Activated CD4-positive, alpha-beta T cell treated with anti-CD3 and anti-CD28 coated beads for 36 hours (primary cell): ENCODE results near the gene ITGB3. TPM values are rescaled to one million over a fixed set of nuclear protein-coding genes. Genes with fewer than 3 reads are reported as not detected.

Experiments used
- ATAC-seq: fragments of 200-7000 bp; cut with Tn5 transposase; one replicate; pipeline ENCODE4 v1.10.0; 2021; ENCODE audit warnings: mild to moderate bottlenecking, moderate library complexity
- CTCF ChIA-PET: fragments of 350-600 bp; sonication (Branson Sonifier 250); formaldehyde crosslinking; loops from one replicate; lab custom pipeline; 2021; ENCODE audit warnings: antibody characterized with exemption; lab: Charles Lee
- POLR2A ChIA-PET: fragments of 350-600 bp; sonication (Branson Sonifier 250); formaldehyde crosslinking; loops from one replicate; lab custom pipeline; 2021; ENCODE audit warnings: antibody characterized with exemption, inconsistent platforms; lab: Charles Lee
- DNase-seq: peaks from one replicate; pipeline ENCODE4 v3.0.0-alpha.2; 2020
- H3K27ac Mint-ChIP-seq: one replicate; pipeline ENCODE4 v1.8.0; 2021; ENCODE audit warnings: mixed read lengths
- H3K27me3 Mint-ChIP-seq: one replicate; pipeline ENCODE4 v1.8.0; 2021; ENCODE audit warnings: mixed read lengths
- H3K36me3 Mint-ChIP-seq: one replicate; pipeline ENCODE4 v1.8.0; 2021; ENCODE audit warnings: low read depth, mixed read lengths
- H3K4me1 Mint-ChIP-seq: one replicate; pipeline ENCODE4 v1.8.0; 2021; ENCODE audit warnings: mixed read lengths
- H3K4me3 Mint-ChIP-seq: one replicate; pipeline ENCODE4 v1.8.0; 2021; ENCODE audit warnings: mild to moderate bottlenecking, moderate library complexity, mixed read lengths
- H3K9me3 Mint-ChIP-seq: one replicate; pipeline ENCODE4 v1.8.0; 2021; ENCODE audit warnings: low read depth, mixed read lengths
- intact Hi-C, 2 experiments: fragments of 100-400 bp; cut with DNase I in 1 of 2; cut with micrococcal nuclease in 1 of 2; formaldehyde crosslinking; loops; one replicate each; pipeline versions ENCODE4 v1.14.2 to v1.15.1; 2022 to 2024; cut with DNase I, micrococcal nuclease
- total RNA-seq, 2 experiments: library from RNA; stranded (reverse); gene quantifications; one replicate each; pipeline ENCODE4 v1.2.3, GENCODE V29; 2021

The ITGB3 gene
- total RNA-seq, 2 experiments from 2014 or later: 0.04 TPM; not detected in 1

DNA sequence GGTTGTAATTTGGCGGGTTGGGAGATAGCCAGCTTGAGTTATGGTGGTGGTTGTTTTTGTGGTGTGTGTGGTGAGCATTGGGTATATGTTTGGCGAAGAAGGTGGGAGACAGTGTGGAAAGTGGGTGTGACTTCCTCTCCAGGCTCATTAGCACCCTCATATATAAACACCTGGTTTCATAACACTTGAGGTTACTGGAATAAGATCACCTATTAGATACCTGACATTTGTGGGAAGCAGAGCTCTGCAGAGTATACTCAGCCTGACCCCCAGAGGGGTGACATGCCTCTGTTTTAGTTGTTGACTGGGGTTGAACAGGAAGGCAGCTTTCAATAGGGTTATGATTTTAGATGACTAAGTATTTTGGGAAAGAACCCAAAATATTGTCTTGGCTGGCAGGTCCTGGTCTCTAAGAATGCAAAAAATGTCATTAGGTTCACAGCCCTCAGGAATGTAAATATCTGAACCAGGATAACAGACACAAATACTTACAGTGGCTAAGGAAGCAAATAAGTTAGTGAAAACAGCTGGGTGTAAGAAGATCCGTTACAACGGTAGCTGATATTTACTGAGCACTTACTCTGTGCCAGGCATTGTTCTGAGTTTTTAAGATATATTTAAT is 51.8 kb downstream of the ITGB3 start:
- Mint-ChIP-seq H3K27me3 (no peaks in the 10 kb centered on the region), H3K36me3 (peaks cover 1% of the 10 kb centered on the region), H3K27ac (peak overlapping the region; percentile 38), H3K4me3 (no peak overlapping the region), H3K9me3 (peaks cover 9% of the 10 kb centered on the region), H3K4me1 (peaks cover 6% of the 10 kb centered on the region)
- intact Hi-C loops: no loop called here
- no peak for DNase-seq
- ATAC-seq: peak; percentile 65
- ChIA-PET POLR2A (no interaction called here), CTCF (interaction anchor here (0.5 to 1.1 kb wide), 2 partner anchors 19 to 304 kb away, joined by 3 to 4 read pairs; partner anchors contain the start of gene EFCAB13)

- Mint-ChIP-seq H3K4me1 (peaks cover 4% of the 10 kb centered on the region), H3K4me3 (no peak overlapping the region), H3K27ac (no peak overlapping the region), H3K36me3 (no peaks in the 10 kb centered on the region), H3K27me3 (no peaks in the 10 kb centered on the region), H3K9me3 (no peaks in the 10 kb centered on the region)
- intact Hi-C loops: no loop called here
- DNase-seq: no peak
- ATAC-seq: no peak
- ChIA-PET CTCF (no interaction called here), POLR2A (no interaction called here)
Measured at GRCh38 chr17:47310186-47310733, 56.6 kb downstream of the ITGB3 start.

- Mint-ChIP-seq H3K27me3 (no peaks in the 10 kb centered on the region), H3K36me3 (no peaks in the 10 kb centered on the region), H3K4me3 (no peak overlapping the region), H3K27ac (no peak overlapping the region), H3K9me3 (no peaks in the 10 kb centered on the region), H3K4me1 (no peaks in the 10 kb centered on the region)
- CTCF ChIA-PET: interaction anchor here (1.1 to 5.5 kb wide), 3 partner anchors 13 to 81 kb away, joined by 3 to 33 read pairs (median 4); partner anchors contain the start of gene EFCAB13
- DNase-seq (no peak), ATAC-seq (no peak)
- intact Hi-C loops: no loop called here
- POLR2A ChIA-PET: no interaction called here
Measured at GRCh38 chr17:47311420-47311819, 57.8 kb downstream of the ITGB3 start.

- Mint-ChIP-seq H3K27me3 (no peaks in the 10 kb centered on the region), H3K9me3 (no peaks in the 10 kb centered on the region), H3K4me1 (peaks cover 2% of the 10 kb centered on the region), H3K4me3 (no peak overlapping the region), H3K27ac (no peak overlapping the region), H3K36me3 (no peaks in the 10 kb centered on the region)
- DNase-seq: no peak
- CTCF ChIA-PET: interaction anchor here (0.9 to 5.5 kb wide), 9 partner anchors 9 to 300 kb away, joined by 3 to 33 read pairs (median 4); partner anchors contain the start of genes CDC27 and EFCAB13
- POLR2A ChIA-PET: no interaction called here
- peak; percentile 65 for ATAC-seq
- intact Hi-C loops: loop anchor here (1.0 to 5.0 kb wide), 3 partner anchors 85 to 373 kb away; no protein-coding TSS in a partner anchor
Measured at GRCh38 chr17:47315451-47316266, 62.0 kb downstream of the ITGB3 start.

- POLR2A ChIA-PET: no interaction called here
Measured at GRCh38 chr17:47316311-47316710, 62.7 kb downstream of the ITGB3 start.

DNA sequence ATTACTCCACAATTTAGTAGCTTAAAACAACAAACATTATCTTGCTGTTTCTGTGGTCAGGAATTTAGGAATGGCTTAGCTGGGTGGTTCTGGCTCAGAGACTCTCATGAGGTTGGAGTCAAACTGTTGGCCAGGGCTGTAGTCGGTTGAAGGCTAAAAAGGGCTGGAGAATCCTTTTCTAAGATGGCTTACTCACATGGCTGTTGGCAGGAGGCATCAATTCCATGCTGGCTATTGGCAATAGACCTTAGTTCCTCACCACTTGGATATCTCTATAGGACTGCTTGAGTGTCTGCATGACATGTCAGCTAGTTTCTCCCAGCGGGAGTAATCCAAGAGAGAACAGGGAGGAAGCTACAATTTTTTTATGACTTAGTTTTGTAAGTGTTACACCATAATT is 63.5 kb downstream of the ITGB3 start:
- intact Hi-C loops: loop anchor here in 1 of 2 experiments (5.0 kb wide), 1 partner anchor 375 kb away; no protein-coding TSS in a partner anchor
- H3K27ac Mint-ChIP-seq: no peak overlapping the region
- no peak overlapping the region for H3K4me3 Mint-ChIP-seq
- H3K36me3 Mint-ChIP-seq: no peaks in the 10 kb centered on the region
- ATAC-seq: no peak
- peaks cover 4% of the 10 kb centered on the region for H3K9me3 Mint-ChIP-seq
- ChIA-PET POLR2A (no interaction called here), CTCF (interaction anchor here (0.7 to 1.0 kb wide), 3 partner anchors 83 to 113 kb away, joined by 3 read pairs; partner anchors contain the start of gene MYL4)
- DNase-seq: no peak
- H3K27me3 Mint-ChIP-seq: peaks cover 3% of the 10 kb centered on the region
- H3K4me1 Mint-ChIP-seq: peaks cover 2% of the 10 kb centered on the region

More at GRCh38 chr17:47316311-47316710, 62.7 kb downstream of the ITGB3 start:
- DNase-seq: no peak
- Mint-ChIP-seq H3K36me3 (no peaks in the 10 kb centered on the region), H3K4me3 (no peak overlapping the region), H3K9me3 (peaks cover 3% of the 10 kb centered on the region), H3K4me1 (peaks cover 2% of the 10 kb centered on the region), H3K27ac (no peak overlapping the region), H3K27me3 (peaks cover 2% of the 10 kb centered on the region)
- intact Hi-C loops: loop anchor here in 1 of 2 experiments (5.0 kb wide), 1 partner anchor 374 kb away; no protein-coding TSS in a partner anchor
- CTCF ChIA-PET: interaction anchor here (0.8 to 5.5 kb wide), 7 partner anchors 10 to 127 kb away, joined by 3 to 33 read pairs (median 3); partner anchors contain the start of gene CDC27
- ATAC-seq: no peak

GRCh38 chr17:47318197-47318918 is 64.7 kb downstream of the ITGB3 start:
- ChIA-PET POLR2A (no interaction called here), CTCF (interaction anchor here (0.7 kb wide), 1 partner anchor 112 kb away, joined by 3 read pairs; no protein-coding TSS in a partner anchor)
- Mint-ChIP-seq H3K27ac (no peak overlapping the region), H3K4me3 (no peak overlapping the region), H3K36me3 (no peaks in the 10 kb centered on the region), H3K9me3 (peaks cover 4% of the 10 kb centered on the region), H3K4me1 (peaks cover 5% of the 10 kb centered on the region), H3K27me3 (peaks cover 10% of the 10 kb centered on the region)
- DNase-seq (no peak), ATAC-seq (no peak)
- intact Hi-C loops: loop anchor here in 1 of 2 experiments (5.0 kb wide), 1 partner anchor 376 kb away; no protein-coding TSS in a partner anchor

GRCh38 chr17:47320879-47321502 is 67.4 kb downstream of the ITGB3 start:
- Mint-ChIP-seq H3K36me3 (no peaks in the 10 kb centered on the region), H3K27ac (no peak overlapping the region), H3K4me1 (peaks cover 18% of the 10 kb centered on the region), H3K9me3 (peaks cover 4% of the 10 kb centered on the region), H3K27me3 (peaks cover 10% of the 10 kb centered on the region), H3K4me3 (no peak overlapping the region)
- DNase-seq: no peak
- ATAC-seq: no peak
- CTCF ChIA-PET: no interaction called here
- POLR2A ChIA-PET: no interaction called here
- intact Hi-C loops: loop anchor here in 1 of 2 experiments (5.0 kb wide), 1 partner anchor 296 kb away; no protein-coding TSS in a partner anchor

DNA sequence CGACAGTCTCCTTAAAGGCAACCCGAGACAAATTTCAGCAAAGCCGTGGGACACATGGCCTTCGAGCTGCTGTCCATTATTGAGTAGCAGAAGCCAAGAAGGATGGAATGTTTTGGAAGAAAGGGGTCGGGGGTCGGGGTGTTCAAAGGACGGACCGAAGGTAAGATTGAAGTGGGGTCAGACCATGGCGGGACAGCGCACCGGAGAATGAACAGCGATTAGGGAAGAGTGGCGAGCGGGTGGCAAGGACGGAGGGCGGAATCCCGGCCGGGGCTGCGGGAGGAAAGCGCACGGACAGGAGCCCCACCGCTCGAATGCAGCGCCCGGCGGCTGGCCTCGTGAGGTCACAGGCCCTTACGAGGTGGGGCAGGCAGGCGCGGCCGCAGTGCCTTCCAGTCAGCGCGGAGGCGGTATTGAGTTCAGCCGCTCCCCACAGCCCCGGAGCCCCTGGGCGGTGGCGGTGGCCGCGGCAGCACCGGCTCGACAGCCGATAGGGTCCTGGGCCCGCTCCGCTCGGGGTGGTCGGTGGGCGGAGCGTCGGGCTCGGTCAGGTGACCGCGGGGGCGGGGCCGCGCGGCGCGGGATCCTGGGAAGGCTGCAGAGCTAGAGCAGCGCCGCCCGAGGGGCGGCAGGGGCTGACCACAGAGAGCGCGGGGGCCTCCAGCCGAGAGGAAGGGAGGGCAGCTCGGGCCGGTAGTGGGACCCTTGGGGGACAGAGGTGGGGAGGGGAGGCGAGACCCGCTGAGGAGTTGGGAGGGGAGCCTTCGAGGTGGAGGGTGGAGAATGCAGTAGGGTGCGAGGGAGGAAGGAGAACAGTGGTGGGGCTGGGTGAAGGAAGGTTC is 70.0 kb downstream of the ITGB3 start, which contains the start of gene EFCAB13:
EFCAB13 (plus strand) TSS at position 574 of the 842 bp plus-strand sequence. CDS start 4,399 bp downstream, outside the sequence.
- CTCF ChIA-PET: interaction anchor here (0.5 to 1.2 kb wide), 7 partner anchors 9 to 496 kb away, joined by 3 to 5 read pairs (median 3); no protein-coding TSS in a partner anchor
- POLR2A ChIA-PET: interaction anchor here (0.6 kb wide), 2 partner anchors 119 to 249 kb away, joined by 3 to 9 read pairs; no protein-coding TSS in a partner anchor
- intact Hi-C loops: loop anchor here in 1 of 2 experiments (1.0 to 5.0 kb wide), 4 partner anchors 134 to 326 kb away; partner anchors contain the start of genes CDC27 and KPNB1
- peaks cover 10% of the 10 kb centered on the region for H3K27me3 Mint-ChIP-seq
- peaks cover 4% of the 10 kb centered on the region for H3K9me3 Mint-ChIP-seq
- ATAC-seq (peak; percentile 84), DNase-seq (peak; percentile 86)
- H3K4me1 Mint-ChIP-seq: peaks cover 18% of the 10 kb centered on the region
- H3K36me3 Mint-ChIP-seq: no peaks in the 10 kb centered on the region
- peak within 1 kb of the TSS; percentile 91 for H3K27ac Mint-ChIP-seq
- peak within 1 kb of the TSS; percentile 85 for H3K4me3 Mint-ChIP-seq
